ENCODE results near the gene SH3RF3. TPM values are rescaled to one million over a fixed set of nuclear protein-coding genes. Genes with fewer than 3 reads are reported as not detected.

SH3RF3 gene
- total and polyA plus RNA-seq, 9 of the 15 experiments (the other 6 are each of a cell fraction or from before 2014, with no cell fraction given) = 0.02 TPM; not detected in 8

- no peak for TF ChIP-seq MAFG (tag; conservative IDR thresholded peaks at IDR 0.05)
- TF ChIP-seq ELF1 (tag; IDR thresholded peaks at IDR 0.05) = no peak
- no peak for TF ChIP-seq ZNF398 (CRISPR knock-in tag; IDR thresholded peaks at IDR 0.05)
- no peak for TF ChIP-seq ZFP91 (CRISPR knock-in tag; IDR thresholded peaks at IDR 0.05)
- TF ChIP-seq ZNF274 (IDR thresholded peaks at IDR 0.05; ENCODE audit: borderline replicate concordance, low read depth, low read length) = no peak
- no peak for TF ChIP-seq ZKSCAN8 (CRISPR knock-in tag; IDR thresholded peaks at IDR 0.05)
- TF ChIP-seq BCLAF1 (IDR thresholded peaks at IDR 0.05; ENCODE audit: borderline replicate concordance in 1 of 2, control insufficient read depth in 1 of 2, low read depth in 2 of 2, low read length in 1 of 2) = no peak
- TF ChIP-seq HNRNPH1 (optimal IDR thresholded peaks at IDR 0.05; ENCODE audit: low read depth, low read length) = no peak
- no peak for TF ChIP-seq MCM2 (IDR thresholded peaks at IDR 0.05; ENCODE audit: low read depth)
- no peak for TF ChIP-seq PHTF2 (CRISPR knock-in tag; IDR thresholded peaks at IDR 0.05)
- TF ChIP-seq ZNF253 (CRISPR knock-in tag; conservative IDR thresholded peaks at IDR 0.05) = no peak
- TF ChIP-seq NFATC3 (IDR thresholded peaks at IDR 0.05) = no peak
- TF ChIP-seq IRF1 (CRISPR knock-in tag; IDR thresholded peaks at IDR 0.05; ENCODE audit: borderline replicate concordance) = no peak
- intact Hi-C loops (cut with micrococcal nuclease) = no loop called here
- no peak for FAIRE-seq
- H3K4me1 ChIP-seq (replicated peaks in 1 of 2; ENCODE audit: control insufficient read depth in 2 of 2, insufficient read depth in 2 of 2, low read length in 2 of 2) = no peaks in the 10 kb centered on the region
- ChIA-PET POLR2A (no interaction called here), CTCF (ENCODE audit: low intra/inter-chr PET ratio) (no interaction called here)
- no peak overlapping the region for H2AFZ ChIP-seq (ENCODE audit: low read depth, low read length)
- H3K79me2 ChIP-seq (ENCODE audit: control insufficient read depth, insufficient read depth, low read length) = no peaks in the 10 kb centered on the region
- H3K4me2 ChIP-seq (ENCODE audit: insufficient read depth, low read length) = no peak overlapping the region
- in situ Hi-C loops (cut with MboI) = no loop called here
- no peaks in the 10 kb centered on the region for H3K9me3 ChIP-seq (replicated peaks; ENCODE audit: control insufficient read depth, insufficient read depth, low read depth, low read length)
- no peaks in the 10 kb centered on the region for H3K9me1 ChIP-seq (ENCODE audit: control insufficient read depth, insufficient read depth, low read length)
- BruUV-seq (replicated peaks) = no TSS peak
- no peak overlapping the region for H3K4me3 ChIP-seq
- H3K27me3 ChIP-seq (ENCODE audit: control insufficient read depth in 2 of 2, insufficient read depth in 2 of 2, low read length in 2 of 2) = peaks cover 10 to 61% of the 10 kb centered on the region in 2 experiments; a peak in 4 of 5 replicates
- WGBS (ENCODE audit: insufficient coverage, low coverage, missing lambda C conversion rate) = 14% methylated on average over 2 of the region's 2 CpGs
- no peak for ATAC-seq
- no peaks in the 10 kb centered on the region for H3K36me3 ChIP-seq (ENCODE audit: control insufficient read depth, insufficient read depth, low read length)
- no peak overlapping the region for H3K27ac ChIP-seq (ENCODE audit: extremely low read depth, low read depth, low read length)
- no peaks in the 10 kb centered on the region; the same call in 1 of the 2 replicates for H4K20me1 ChIP-seq (replicated peaks; ENCODE audit: control insufficient read depth, insufficient read depth, low read length)
- H3K9ac ChIP-seq (ENCODE audit: insufficient read depth in 1 of 2, low read depth in 2 of 2, low read length in 2 of 2) = no peak overlapping the region
- DNase-seq (ENCODE audit: extremely low read depth in 1 of 4, low spot score in 3 of 4) = no peak
These were observed 9.4 kb downstream of the SH3RF3 start for GRCh38 chr2:109138449-109138848.
